H9 (cell line): Measurements from ENCODE around the gene CTNNBL1. TPM values are rescaled to one million over a fixed set of nuclear protein-coding genes. Genes with fewer than 3 reads are reported as not detected.

Experiments used
- DNase-seq: peaks from one replicate; pipeline ENCODE4 v3.0.0-alpha.2; 2017
- H2AFZ ChIP-seq: one replicate; pipeline ENCODE4 v1.6.1; 2013; ENCODE audit warnings: mild to moderate bottlenecking, low read length, control low read depth, moderate library complexity
- H2AK5ac ChIP-seq: 2 replicates; pipeline ENCODE4 v1.6.1; 2013; ENCODE audit warnings: low read length, control low read depth, mixed read lengths; ENCODE audit not compliant: insufficient read length
- H2BK120ac ChIP-seq: one replicate; pipeline ENCODE4 v1.6.1; 2013; ENCODE audit warnings: low read depth, mild to moderate bottlenecking, low read length, control low read depth, inconsistent platforms; ENCODE audit not compliant: poor library complexity, severe bottlenecking
- H2BK12ac ChIP-seq: 2 replicates; pipeline ENCODE4 v1.6.1; 2013; ENCODE audit warnings: low read length, control low read depth, mixed read lengths, low read depth; ENCODE audit not compliant: insufficient read length
- H2BK15ac ChIP-seq: 2 replicates; pipeline ENCODE4 v1.6.1; 2013; ENCODE audit warnings: low read depth, low read length, control low read depth
- H2BK20ac ChIP-seq: one replicate; pipeline ENCODE4 v1.6.1; 2013; ENCODE audit warnings: low read depth, mild to moderate bottlenecking, low read length, control low read depth, inconsistent platforms; ENCODE audit not compliant: poor library complexity, severe bottlenecking
- H2BK5ac ChIP-seq: 2 replicates; pipeline ENCODE4 v1.6.1; 2013; ENCODE audit warnings: low read length, control low read depth, mixed read lengths; ENCODE audit not compliant: insufficient read length
- H3K14ac ChIP-seq: 2 replicates; pipeline ENCODE4 v1.6.1; 2013; ENCODE audit warnings: low read length, control low read depth; ENCODE audit not compliant: insufficient read depth
- H3K18ac ChIP-seq: 2 replicates; pipeline ENCODE4 v1.6.1; 2013; ENCODE audit warnings: low read depth, mild to moderate bottlenecking, mixed read lengths, low read length, control low read depth; ENCODE audit not compliant: insufficient read length
- H3K23ac ChIP-seq: 2 replicates; pipeline ENCODE4 v1.6.1; 2013; ENCODE audit warnings: low read length, control low read depth, mixed read lengths, low read depth; ENCODE audit not compliant: insufficient read length
- H3K23me2 ChIP-seq: 2 replicates; pipeline ENCODE4 v1.6.1; 2013; ENCODE audit warnings: low read depth, mild to moderate bottlenecking, mixed read lengths, low read length, control low read depth; ENCODE audit not compliant: insufficient read length, poor library complexity, severe bottlenecking
- H3K27ac ChIP-seq: 2 replicates; pipeline ENCODE4 v1.5.1; 2013; ENCODE audit warnings: low read length, control low read depth, mixed read lengths, low read depth; ENCODE audit not compliant: insufficient read length
- H3K27me3 ChIP-seq: 2 replicates; pipeline ENCODE4 v1.6.1; 2013; ENCODE audit warnings: low read length, control low read depth, inconsistent platforms; ENCODE audit not compliant: insufficient read depth
- H3K4ac ChIP-seq: 2 replicates; pipeline ENCODE4 v1.6.1; 2013; ENCODE audit warnings: low read depth, mild to moderate bottlenecking, control low read depth, inconsistent platforms, low read length, moderate library complexity
- H3K4me1 ChIP-seq: 2 replicates; pipeline ENCODE4 v1.6.1; 2013; ENCODE audit warnings: low read length, control low read depth, inconsistent platforms; ENCODE audit not compliant: insufficient read depth
- H3K4me2 ChIP-seq: 2 replicates; pipeline ENCODE4 v1.6.1; 2013; ENCODE audit warnings: low read length, control low read depth, mixed read lengths; ENCODE audit not compliant: insufficient read length, insufficient read depth
- H3K56ac ChIP-seq: 2 replicates; pipeline ENCODE4 v1.6.1; 2013; ENCODE audit warnings: low read depth, mild to moderate bottlenecking, mixed read lengths, low read length, control low read depth; ENCODE audit not compliant: insufficient read length
- H3K79me1 ChIP-seq: 2 replicates; pipeline ENCODE4 v1.6.1; 2013; ENCODE audit warnings: low read depth, mild to moderate bottlenecking, moderate library complexity, low read length, control low read depth, inconsistent platforms; ENCODE audit not compliant: insufficient read depth, poor library complexity, severe bottlenecking
- H3K79me2 ChIP-seq: 2 replicates; pipeline ENCODE4 v1.6.1; 2013; ENCODE audit warnings: low read length, control low read depth, inconsistent platforms; ENCODE audit not compliant: insufficient read depth
- H3K9ac ChIP-seq: 2 replicates; pipeline ENCODE4 v1.6.1; 2013; ENCODE audit warnings: low read length, control low read depth, mixed read lengths; ENCODE audit not compliant: insufficient read length; ENCODE audit errors: extremely low read depth
- H3K9me3 ChIP-seq: one replicate; pipeline ENCODE4 v1.6.1; 2013; ENCODE audit warnings: low read depth, low read length, inconsistent platforms; ENCODE audit not compliant: control insufficient read depth
- H3T11ph ChIP-seq: one replicate; pipeline ENCODE4 v1.6.1; 2013; ENCODE audit warnings: mild to moderate bottlenecking, low read length, control low read depth, inconsistent platforms
- H4K20me1 ChIP-seq: one replicate; pipeline ENCODE4 v1.6.1; 2013; ENCODE audit not compliant: control insufficient read depth, insufficient read length, insufficient read depth
- H4K5ac ChIP-seq: 2 replicates; pipeline ENCODE4 v1.6.1; 2013; ENCODE audit warnings: low read depth, mild to moderate bottlenecking, mixed read lengths, low read length, control low read depth; ENCODE audit not compliant: insufficient read length
- H4K8ac ChIP-seq: replicated peaks from 2 replicates; pipeline ENCODE4 v1.6.1; 2013; ENCODE audit warnings: low read length, control low read depth, mixed read lengths, low read depth; ENCODE audit not compliant: insufficient read length
- H4K91ac ChIP-seq: 2 replicates; pipeline ENCODE4 v1.6.1; 2013; ENCODE audit warnings: low read depth, mild to moderate bottlenecking, moderate library complexity, mixed read lengths, low read length, control low read depth; ENCODE audit not compliant: insufficient read length
- H3K27ac Mint-ChIP-seq, 3 experiments: 2 replicates in 2 of 3; 3 replicates in 1 of 3; pipeline ENCODE4 v1.8.0; 2020 to 2021; ENCODE audit warnings: mixed read lengths in 3 of 3, mild to moderate bottlenecking in 1 of 3, moderate library complexity in 1 of 3
- H3K27me3 Mint-ChIP-seq: 2 replicates; pipeline ENCODE4 v1.8.0; 2021; ENCODE audit warnings: low read depth, mild to moderate bottlenecking, moderate library complexity, mixed read lengths
- H3K36me3 Mint-ChIP-seq, 3 experiments: 2 replicates in 2 of 3; 3 replicates in 1 of 3; pipeline ENCODE4 v1.8.0; 2020 to 2021; ENCODE audit warnings: low read depth in 3 of 3, mixed read lengths in 3 of 3; ENCODE audit not compliant: insufficient read depth in 1 of 3
- H3K4me1 Mint-ChIP-seq, 2 experiments: 2 replicates each; pipeline ENCODE4 v1.8.0; 2020; ENCODE audit warnings: mixed read lengths in 2 of 2
- H3K4me3 Mint-ChIP-seq, 2 experiments: 2 replicates in 1 of 2; 3 replicates in 1 of 2; pipeline ENCODE4 v1.8.0; 2020 to 2021; ENCODE audit warnings: mild to moderate bottlenecking in 2 of 2, mixed read lengths in 2 of 2, moderate library complexity in 1 of 2
- H3K9me3 Mint-ChIP-seq, 2 experiments: 2 replicates in 1 of 2; 3 replicates in 1 of 2; pipeline ENCODE4 v1.8.0; 2020; ENCODE audit warnings: mild to moderate bottlenecking in 2 of 2, mixed read lengths in 2 of 2, moderate library complexity in 1 of 2
- WGBS: extraction: QIAGEN DNeasy Blood & Tissue Kit; methylation state at CpG from one replicate; pipeline ENCODE4 v1.1.7; 2013; ENCODE audit warnings: missing lambda C conversion rate, low lambda C conversion rate, mixed read lengths; ENCODE audit not compliant: insufficient read length; ENCODE audit errors: extremely low coverage; 5-methylcytosine and 5-hydroxymethylcytosine counted together
- total RNA-seq: library from RNA; stranded (reverse); gene quantifications from 2 replicates; pipeline ENCODE4 v1.2.1, GENCODE V29; 2021
- TF ChIP-seq, protein P1 (sequence below): fragments of 200-600 bp; sonication (generic); conservative IDR thresholded peaks from 3 replicates; pipeline ENCODE4 v1.8.0; 2021; ENCODE audit warnings: antibody characterized with exemption, mild to moderate bottlenecking

Gene CTNNBL1
- total RNA-seq, 1 experiment from 2014 or later = 67.2 TPM

- H3K27me3 Mint-ChIP-seq = peaks cover 32% of the 10 kb centered on the region
Measured at GRCh38 chr20:37692459-37693166, 1.2 kb upstream of the CTNNBL1 start.

More at GRCh38 chr20:37692459-37693166, 1.2 kb upstream of the CTNNBL1 start:
- no peak overlapping the region for H3K27ac Mint-ChIP-seq
- no peak overlapping the region for H3K9ac ChIP-seq
- no peak overlapping the region for H4K91ac ChIP-seq
- H2BK20ac ChIP-seq = no peak overlapping the region
- H3K4ac ChIP-seq = no peak overlapping the region
- peaks cover 7% of the 10 kb centered on the region for H3K79me1 ChIP-seq
- H3K14ac ChIP-seq = no peak overlapping the region
- peaks cover 7 to 9% of the 10 kb centered on the region in 2 experiments; a peak in 3 of 4 replicates for H3K4me1 Mint-ChIP-seq
- H3K9me3 ChIP-seq = no peaks in the 10 kb centered on the region
- no peak overlapping the region for H2BK5ac ChIP-seq
- no CpG with 5 or more reads among the region's 8 CpGs for WGBS
- no peak overlapping the region for H2AK5ac ChIP-seq
- TF ChIP-seq, protein P1, sequence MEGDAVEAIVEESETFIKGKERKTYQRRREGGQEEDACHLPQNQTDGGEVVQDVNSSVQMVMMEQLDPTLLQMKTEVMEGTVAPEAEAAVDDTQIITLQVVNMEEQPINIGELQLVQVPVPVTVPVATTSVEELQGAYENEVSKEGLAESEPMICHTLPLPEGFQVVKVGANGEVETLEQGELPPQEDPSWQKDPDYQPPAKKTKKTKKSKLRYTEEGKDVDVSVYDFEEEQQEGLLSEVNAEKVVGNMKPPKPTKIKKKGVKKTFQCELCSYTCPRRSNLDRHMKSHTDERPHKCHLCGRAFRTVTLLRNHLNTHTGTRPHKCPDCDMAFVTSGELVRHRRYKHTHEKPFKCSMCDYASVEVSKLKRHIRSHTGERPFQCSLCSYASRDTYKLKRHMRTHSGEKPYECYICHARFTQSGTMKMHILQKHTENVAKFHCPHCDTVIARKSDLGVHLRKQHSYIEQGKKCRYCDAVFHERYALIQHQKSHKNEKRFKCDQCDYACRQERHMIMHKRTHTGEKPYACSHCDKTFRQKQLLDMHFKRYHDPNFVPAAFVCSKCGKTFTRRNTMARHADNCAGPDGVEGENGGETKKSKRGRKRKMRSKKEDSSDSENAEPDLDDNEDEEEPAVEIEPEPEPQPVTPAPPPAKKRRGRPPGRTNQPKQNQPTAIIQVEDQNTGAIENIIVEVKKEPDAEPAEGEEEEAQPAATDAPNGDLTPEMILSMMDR = no peak
- H3K23ac ChIP-seq = no peak overlapping the region
- peaks cover 7% of the 10 kb centered on the region for H3K23me2 ChIP-seq
- H3T11ph ChIP-seq = no peak overlapping the region
- no peaks in the 10 kb centered on the region for H4K20me1 ChIP-seq
- no peak overlapping the region for H2BK12ac ChIP-seq
- H3K27ac ChIP-seq = no peak overlapping the region
- H2BK15ac ChIP-seq = no peak overlapping the region
- 0 out of 2 replicates have a peak, but pooled peaks cover 4% of the 10 kb centered on the region for H3K4me1 ChIP-seq
- no peak overlapping the region for H3K4me2 ChIP-seq
- no peaks in the 10 kb centered on the region for H3K27me3 ChIP-seq
- H3K79me2 ChIP-seq = peaks cover 11% of the 10 kb centered on the region; the same call in 1 of the 2 replicates
- H3K36me3 Mint-ChIP-seq = no peaks in the 10 kb centered on the region; a peak in 2 of 7 replicates
- no peak overlapping the region for H3K56ac ChIP-seq
- no peak overlapping the region for H2AFZ ChIP-seq
- H2BK120ac ChIP-seq = no peak overlapping the region
- no peak overlapping the region for H3K18ac ChIP-seq
- no peak overlapping the region for H4K8ac ChIP-seq
- DNase-seq = no peak
- no peak overlapping the region for H4K5ac ChIP-seq
- no peaks in the 10 kb centered on the region for H3K9me3 Mint-ChIP-seq
- H3K4me3 Mint-ChIP-seq = no peak overlapping the region
